GM19193 (cell line): Measurements from ENCODE around the gene ADIRF.

Experiments used
- POLR2A ChIP-seq: IDR thresholded peaks from 4 replicates; pipeline ENCODE4 v1.6.1; 2011; ENCODE audit not compliant: insufficient read depth, insufficient read length; ENCODE audit errors: extremely low read depth

ADIRF gene

DNA sequence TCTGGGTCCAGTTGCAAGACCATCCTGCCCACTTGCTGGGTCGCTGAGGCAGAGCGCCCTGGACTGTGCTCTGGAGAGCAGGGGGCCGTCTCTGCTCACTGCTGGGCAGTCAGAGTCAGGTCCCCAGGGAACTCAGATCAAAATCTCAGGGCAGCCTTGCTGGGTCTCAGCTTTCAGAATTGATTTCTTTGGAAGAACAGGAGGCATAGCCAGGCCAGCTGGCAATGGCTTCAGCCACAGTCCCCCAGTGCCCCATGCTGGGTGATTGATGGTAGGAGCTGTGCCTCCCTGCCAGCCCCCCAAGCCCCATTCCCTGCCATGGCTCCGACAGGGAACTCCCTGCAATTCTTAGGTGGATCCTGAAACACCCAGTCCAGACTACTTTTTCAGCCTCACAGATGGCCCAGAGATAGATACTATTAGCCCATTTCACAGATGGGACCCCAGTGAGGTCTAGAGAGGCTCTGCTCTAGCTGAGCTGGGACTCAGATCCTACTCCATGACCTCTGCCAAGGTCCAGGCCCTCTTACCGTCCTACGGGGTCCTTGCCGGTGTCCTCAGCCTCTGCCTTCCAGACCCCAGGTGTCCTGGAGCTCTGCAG is 11.3 kb upstream of the ADIRF start:
- no peak for TF ChIP-seq POLR2A

DNA sequence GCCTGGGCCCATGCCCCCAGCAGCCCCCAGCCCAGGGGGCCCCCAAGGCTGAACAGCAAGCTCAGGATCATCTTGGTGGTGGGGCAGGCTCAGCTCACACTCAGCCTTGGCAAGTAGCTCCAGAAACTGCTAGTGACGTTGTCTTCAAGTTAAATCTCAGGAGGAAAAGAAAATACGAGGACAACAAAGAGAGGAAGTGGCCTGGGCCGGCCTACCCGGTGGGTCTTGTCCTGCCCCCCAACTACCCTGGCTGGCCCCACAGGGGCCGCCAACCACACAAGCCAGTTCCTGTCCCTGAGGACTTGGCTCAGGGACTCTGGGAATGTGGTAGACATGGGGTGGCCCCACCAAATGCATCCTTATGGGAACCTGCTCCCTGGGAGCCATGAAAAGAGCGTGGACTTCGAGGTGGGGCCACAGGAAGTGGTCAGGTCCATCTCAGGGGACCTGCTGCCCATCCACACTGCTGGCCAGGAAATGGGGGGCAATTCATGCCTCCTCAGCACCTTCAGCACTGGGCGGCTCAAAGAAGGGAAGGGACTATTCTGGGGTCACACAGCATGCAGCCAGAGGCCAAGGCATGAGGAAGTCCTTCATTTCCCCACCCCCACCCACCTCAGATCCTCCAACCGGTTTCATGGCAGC is 10.7 kb upstream of the ADIRF start, which contains the start of gene MMRN2:
Gene MMRN2 (minus strand): TSS at position 145 of the 645 bp plus-strand sequence. CDS start 74 bp downstream, at position 71.
- TF ChIP-seq POLR2A, result no peak

DNA sequence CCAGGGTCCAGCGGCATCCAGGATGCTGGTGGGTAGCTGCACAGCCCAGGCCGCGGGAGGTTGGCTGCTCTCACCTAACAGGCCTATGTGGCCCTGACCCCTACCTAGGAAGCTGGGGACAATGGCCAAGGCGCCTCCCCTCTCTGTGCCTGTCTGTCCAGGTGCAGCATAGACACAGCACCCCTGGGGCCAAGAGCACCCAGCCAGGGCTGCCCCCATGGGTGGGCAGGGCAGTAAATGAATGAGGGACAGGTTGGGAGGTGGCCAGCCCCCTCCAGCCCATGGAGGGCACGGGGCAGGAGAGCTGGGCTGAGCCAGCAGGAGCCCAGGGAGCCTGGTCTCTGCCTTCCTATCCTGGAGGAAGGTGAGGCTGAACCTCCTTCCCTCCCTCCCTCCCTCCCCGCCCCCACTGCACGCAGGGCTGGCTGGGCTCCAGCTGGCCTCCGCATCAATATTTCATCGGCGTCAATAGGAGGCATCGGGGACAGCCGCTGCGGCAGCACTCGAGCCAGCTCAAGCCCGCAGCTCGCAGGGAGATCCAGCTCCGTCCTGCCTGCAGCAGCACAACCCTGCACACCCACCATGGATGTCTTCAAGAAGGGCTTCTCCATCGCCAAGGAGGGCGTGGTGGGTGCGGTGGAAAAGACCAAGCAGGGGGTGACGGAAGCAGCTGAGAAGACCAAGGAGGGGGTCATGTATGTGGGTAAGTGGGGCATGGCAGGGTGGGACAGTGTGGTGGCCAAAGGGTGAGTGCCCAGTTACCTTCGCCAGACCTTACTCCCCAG is 10.0 kb upstream of the ADIRF start, which contains the start of gene SNCG:
Gene SNCG (plus strand): TSS at position 484 of the 785 bp plus-strand sequence. CDS start 99 bp downstream, at position 583.
- TF ChIP-seq POLR2A, result no peak

DNA sequence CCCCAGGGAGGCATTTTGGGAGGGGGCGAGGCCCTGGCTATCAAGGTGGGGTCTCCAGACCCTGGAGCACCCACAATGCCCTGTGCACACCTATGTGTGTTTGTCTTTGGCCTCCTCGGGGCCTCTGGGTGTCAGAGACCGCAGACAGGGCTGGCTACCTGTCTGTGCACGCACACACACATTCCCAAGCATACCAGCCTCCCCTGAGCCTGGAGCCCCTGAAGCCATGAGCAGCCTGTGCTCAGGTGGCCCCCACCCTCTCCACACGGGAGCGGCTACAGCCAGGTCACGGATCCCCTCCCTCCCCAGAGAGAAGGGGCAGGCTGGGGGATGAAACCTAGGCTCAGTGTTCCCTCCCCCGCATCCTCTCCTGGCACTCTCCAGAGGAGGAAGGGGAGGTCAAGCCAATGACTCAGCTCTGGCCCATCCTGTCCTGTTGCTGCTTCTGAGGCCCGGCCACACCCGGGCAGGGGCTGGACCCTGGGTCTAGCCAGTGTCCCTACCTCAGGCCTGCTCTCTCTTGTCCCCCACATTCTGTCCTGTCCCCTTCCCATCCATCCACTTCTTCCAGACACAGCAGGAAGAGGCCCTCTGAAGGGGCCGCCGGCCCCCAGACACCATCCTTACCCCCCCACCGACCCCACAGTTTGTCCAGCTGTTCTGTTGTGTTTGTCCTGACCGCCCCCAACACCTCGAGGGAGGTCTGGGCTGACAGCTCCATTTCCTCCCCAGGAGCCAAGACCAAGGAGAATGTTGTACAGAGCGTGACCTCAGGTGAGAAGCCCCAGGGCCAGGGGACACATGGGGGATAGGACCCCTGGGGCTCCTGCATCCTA is 9.2 kb upstream of the ADIRF start:
- no peak for TF ChIP-seq POLR2A

DNA sequence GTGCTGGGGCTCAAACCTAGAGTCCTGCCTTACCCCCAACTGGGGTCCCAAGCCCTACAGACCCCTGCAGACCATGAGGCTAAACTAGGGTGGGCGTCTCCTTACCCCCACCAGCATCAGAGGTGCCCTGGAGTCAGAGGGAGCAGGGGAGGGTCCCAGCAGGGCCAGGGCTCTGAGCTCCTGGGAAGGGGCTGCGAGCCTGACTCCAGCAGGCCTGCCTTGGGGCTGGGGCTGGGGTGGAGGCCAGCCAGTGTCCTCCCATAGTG is 8.6 kb upstream of the ADIRF start:
- TF ChIP-seq POLR2A, result no peak

DNA sequence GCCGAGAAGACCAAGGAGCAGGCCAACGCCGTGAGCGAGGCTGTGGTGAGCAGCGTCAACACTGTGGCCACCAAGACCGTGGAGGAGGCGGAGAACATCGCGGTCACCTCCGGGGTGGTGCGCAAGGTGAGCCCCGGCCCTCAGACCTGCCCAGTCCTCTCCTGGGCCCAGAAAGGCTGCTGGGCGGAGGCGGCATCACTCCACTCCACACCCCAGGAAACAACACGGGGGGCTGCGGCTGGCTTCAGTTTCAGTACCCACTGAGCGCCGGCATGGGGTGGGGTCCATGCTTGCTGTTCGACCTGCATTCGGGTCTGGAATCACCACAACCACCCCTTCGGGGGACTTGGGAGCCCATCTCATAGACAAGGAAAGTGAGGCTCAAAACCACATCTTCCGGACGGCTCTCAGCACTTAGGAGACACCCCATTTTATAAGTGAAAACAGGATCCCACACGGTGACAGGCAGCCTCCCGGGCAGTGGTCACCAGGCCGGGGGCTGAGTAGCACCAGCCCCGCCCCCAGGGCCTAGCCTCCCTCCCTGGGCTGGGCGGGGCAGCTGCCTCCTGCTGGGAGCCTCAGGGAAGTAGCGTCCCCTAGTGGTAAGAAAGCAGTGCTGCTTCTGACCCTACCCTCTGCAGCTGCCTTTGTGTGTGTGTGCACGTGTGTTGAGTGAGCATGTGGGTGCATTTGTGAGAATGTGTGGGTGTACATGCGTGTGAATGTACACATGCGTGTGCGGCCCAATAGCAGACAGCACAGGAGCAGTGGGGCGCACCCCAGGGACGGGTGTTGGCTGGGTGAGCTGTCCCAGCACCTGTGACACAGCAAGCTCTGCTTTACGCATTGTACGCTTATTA is 8.0 kb upstream of the ADIRF start:
- no peak for TF ChIP-seq POLR2A

DNA sequence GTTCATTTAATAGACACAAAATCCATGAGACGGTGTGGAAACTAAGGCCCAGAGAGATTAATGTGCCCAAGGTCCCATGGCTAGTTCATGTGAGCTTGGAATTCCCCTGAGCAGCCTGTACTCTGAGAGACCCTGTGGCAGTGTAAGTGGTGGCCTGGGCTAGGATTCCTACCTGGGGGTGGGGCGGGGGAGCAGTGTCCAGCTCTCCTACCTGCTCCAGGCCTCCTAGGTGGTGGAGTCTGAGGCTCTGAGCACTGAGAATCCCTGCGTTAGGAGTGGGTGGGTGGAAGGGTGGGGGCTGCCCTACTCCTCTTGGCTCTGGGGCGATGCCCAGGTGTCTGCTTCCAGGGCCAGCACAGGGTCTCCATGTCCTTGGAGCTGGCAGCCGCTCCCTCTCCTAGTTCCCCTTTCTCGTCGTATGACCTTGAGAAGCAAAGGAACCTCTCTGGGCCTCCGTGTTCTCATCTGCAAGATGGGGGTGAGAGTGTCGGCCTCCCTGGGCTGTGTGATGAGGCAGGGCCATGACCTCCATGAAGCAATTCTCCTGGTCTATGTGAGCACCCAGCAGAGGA is 7.3 kb upstream of the ADIRF start:
- no peak for TF ChIP-seq POLR2A

DNA sequence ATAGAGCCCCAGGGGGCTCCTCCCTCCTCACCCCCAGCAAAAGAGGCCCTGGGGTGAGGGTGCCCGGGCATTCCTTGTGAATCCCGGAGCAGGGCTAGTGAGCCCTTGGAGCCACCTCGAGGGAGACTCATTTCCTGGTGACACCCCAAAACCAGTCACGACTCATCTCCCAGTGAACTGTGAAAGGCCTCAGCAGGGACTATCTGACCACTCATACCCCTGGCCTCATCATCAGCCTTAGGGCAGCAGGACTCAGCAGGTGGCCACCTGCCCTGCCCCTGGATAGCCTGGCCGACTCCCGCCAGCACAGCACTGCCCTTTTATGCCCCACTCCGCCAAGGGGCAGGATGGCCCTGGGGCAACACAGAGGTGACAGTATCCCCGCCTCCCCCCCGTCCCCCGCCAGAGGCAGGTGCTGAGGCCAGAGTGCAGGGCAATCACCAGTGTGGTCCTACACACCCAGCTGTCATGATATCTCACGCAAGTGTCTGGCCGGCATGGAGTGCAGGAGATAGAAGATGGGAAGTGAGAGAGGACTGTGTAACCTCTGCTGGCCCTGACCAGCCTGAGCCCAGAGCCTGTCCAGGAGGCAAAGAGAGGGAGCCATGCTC is 6.7 kb upstream of the ADIRF start:
- no peak for TF ChIP-seq POLR2A

DNA sequence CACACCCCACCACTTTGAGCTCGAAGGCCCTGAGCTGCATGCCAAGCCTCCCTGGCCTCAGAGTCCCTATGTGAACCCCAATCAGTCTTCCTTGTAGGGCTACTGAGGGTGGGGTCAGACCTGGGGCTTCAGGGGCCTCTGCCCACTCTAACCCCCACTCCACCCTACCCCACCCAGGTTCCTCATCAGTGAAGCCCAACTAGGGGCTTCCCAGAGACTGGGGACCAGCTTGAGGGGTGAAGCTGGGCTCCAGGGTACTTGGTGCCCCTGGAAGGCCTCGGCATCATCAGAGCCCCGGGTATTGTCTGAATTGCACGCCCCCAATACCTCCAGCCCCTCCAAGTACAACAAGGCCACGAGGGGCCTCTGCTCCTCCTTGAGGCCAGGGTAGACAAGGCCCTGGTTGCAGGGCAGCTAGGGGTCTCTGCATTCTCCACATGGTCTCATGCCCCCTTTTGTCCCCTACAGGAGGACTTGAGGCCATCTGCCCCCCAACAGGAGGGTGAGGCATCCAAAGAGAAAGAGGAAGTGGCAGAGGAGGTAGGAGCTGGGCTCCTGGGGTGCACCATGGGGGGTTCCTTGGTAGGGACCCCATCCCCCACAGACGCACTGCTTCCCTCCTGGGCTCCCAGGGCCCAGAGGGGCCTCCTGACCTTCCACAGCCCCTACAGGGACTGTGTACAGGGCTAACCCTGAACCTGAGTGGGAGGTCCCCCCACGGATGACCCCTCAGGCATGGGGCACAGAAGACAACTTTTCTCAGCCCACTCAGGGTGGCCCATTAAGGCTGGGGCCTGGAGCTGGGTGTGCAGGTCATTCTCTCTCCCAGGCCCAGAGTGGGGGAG is 5.9 kb upstream of the ADIRF start:
- TF ChIP-seq POLR2A, result no peak

DNA sequence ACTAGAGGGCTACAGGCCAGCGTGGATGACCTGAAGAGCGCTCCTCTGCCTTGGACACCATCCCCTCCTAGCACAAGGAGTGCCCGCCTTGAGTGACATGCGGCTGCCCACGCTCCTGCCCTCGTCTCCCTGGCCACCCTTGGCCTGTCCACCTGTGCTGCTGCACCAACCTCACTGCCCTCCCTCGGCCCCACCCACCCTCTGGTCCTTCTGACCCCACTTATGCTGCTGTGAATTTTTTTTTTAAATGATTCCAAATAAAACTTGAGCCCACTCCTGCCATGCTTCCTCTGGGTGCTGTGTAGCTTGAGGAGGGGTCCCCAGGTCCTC is 5.3 kb upstream of the ADIRF start:
- no peak for TF ChIP-seq POLR2A

DNA sequence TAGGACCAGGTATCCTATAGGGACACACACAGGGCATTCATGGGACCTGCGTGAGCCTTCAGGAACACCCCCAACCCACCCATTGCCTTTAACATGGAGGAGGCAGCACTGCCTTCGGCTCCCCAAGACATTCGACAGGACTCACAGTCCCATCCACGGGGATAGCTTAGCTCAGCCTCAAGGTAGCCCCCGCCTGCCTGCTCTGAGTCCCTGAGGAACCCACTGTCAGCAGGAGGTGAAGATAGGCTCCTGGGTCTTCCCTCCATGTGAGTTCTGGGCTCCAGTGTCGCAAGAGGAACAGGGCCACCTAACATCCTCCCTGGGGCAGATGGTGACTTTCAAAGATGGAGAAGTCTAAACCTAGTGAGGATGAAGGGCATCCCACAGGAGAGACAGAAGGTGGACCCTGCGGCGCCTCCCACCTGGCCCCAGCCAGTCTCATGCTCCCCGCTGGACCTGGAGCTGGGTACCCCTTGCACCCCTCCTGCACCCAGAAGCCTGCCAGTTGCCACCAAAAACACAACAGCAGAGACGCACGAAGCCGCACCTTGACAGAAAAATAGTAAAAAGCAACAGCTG is 4.9 kb upstream of the ADIRF start:
- no peak for TF ChIP-seq POLR2A

DNA sequence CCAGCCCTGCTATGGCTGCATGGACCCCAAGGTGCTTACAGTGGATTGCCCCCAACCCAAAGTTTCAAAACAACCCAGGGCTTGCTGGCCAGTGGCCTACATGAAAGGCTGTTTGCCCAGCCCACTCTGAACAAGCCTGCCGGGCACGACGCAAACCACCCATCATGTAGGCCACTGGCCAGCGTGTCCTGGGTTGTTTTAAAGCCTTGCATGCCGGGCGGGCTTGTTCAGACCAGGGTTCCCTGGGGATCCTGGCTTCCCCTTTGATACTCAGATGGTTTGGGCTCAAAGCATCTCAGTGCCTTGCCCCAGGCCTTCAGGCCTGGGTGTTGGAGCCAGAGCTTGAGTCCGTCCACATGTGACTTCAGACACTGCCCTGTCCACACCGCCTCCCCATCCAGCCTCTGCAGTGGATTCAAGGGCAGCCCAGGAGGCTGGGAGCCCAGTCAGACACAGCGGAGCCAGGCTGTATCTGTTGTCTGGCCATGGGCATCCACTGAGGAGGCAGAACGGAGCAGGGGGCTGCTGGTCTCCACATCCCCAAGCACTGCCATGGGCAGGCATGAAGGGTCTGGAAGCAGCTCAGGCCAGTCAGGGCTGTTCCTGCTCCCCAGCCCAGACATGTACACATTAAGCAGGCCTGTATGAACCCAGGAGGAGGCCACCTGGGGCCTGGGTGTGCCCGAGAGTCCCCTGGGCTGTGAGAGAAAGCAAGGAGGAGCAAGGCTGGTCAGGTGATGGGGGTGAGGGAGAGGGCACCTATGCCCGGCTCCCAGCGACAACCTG is 4.0 kb upstream of the ADIRF start:
- no peak for TF ChIP-seq POLR2A
